Dermis microvascular lymphatic vessel endothelial cell (primary cell): Measurements from ENCODE around the gene CLEC16A. TPM values are rescaled to one million over a fixed set of nuclear protein-coding genes. Genes with fewer than 3 reads are reported as not detected.

ENCODE experiments used
- DNase-seq, 2 donors: peaks; one replicate each; pipeline versions ENCODE4 v3.0.0 to v3.0.0-alpha.2; 2010; ENCODE audit warnings: low read depth in 2 of 2
- total RNA-seq: library from RNA; depleted of rRNA; stranded (reverse); fragments of >200 nt; gene quantifications from 2 replicates; pipeline ENCODE4 v1.2.1, GENCODE V29; 2014

The CLEC16A gene
- 10.5 and 15.3 TPM in 2 replicates for total RNA-seq

- DNase-seq = peak; percentile 92 to 97
Observed at GRCh38 chr16:10944249-10945064, at the start of gene CLEC16A. TSS of gene CLEC16A (plus strand) at chr16:10944564. CDS start at chr16:10944718, 154 bp downstream.

GRCh38 chr16:10895053-10895946, 49.1 kb upstream of the CLEC16A start:
- peak; percentile 7 to 41 for DNase-seq

GRCh38 chr16:10896165-10896564, 48.2 kb upstream of the CLEC16A start:
- no peak for DNase-seq

GRCh38 chr16:10896723-10897122, 47.6 kb upstream of the CLEC16A start:
- no peak for DNase-seq

GRCh38 chr16:10897134-10897533, 47.2 kb upstream of the CLEC16A start:
- no peak for DNase-seq

GRCh38 chr16:10902999-10903398, 41.4 kb upstream of the CLEC16A start:
- no peak for DNase-seq

GRCh38 chr16:10906482-10906881, 37.9 kb upstream of the CLEC16A start:
- DNase-seq = no peak

- no peak for DNase-seq
Observed at GRCh38 chr16:10906914-10907756, 37.2 kb upstream of the CLEC16A start.

GRCh38 chr16:10907757-10908045, 36.7 kb upstream of the CLEC16A start:
- no peak for DNase-seq

- no peak for DNase-seq
Observed at GRCh38 chr16:10911267-10911666, 33.1 kb upstream of the CLEC16A start.

GRCh38 chr16:10916534-10916933, 27.8 kb upstream of the CLEC16A start:
- DNase-seq = no peak

- DNase-seq = peak; percentile 92
Observed at GRCh38 chr16:10918294-10919002, 25.9 kb upstream of the CLEC16A start.

GRCh38 chr16:10919003-10919351, 25.4 kb upstream of the CLEC16A start:
- DNase-seq = no peak

GRCh38 chr16:10920726-10921427, 23.5 kb upstream of the CLEC16A start:
- DNase-seq = no peak

- no peak for DNase-seq
Observed at GRCh38 chr16:10921536-10922327, 22.6 kb upstream of the CLEC16A start.

- no peak for DNase-seq
Observed at GRCh38 chr16:10922328-10923145, 21.8 kb upstream of the CLEC16A start.

- DNase-seq = no peak
Observed at GRCh38 chr16:10923146-10923649, 21.2 kb upstream of the CLEC16A start.

GRCh38 chr16:10923650-10924214, 20.6 kb upstream of the CLEC16A start:
- DNase-seq = no peak
